Stimulated activated CD4-positive, alpha-beta T cell treated with anti-CD3 and anti-CD28 coated beads, Interleukin-2, amount 100 ng/mL, for 24 hours (primary cell): ENCODE data around the gene PPP6R2.
"Not testable (repeated sequence)": the region's sequence is repeated elsewhere in the genome, so short reads cannot be mapped to it uniquely, and the experiment has no call there.

Experiments
- DNase-seq, 2 donors: peaks; one replicate each; pipeline ENCODE4 v3.0.0-alpha.2; 2020

The PPP6R2 gene

GRCh38 chr22:50347157-50347556, 4.0 kb downstream of the PPP6R2 start:
- DNase-seq = no peak

- DNase-seq = no peak
Measured at GRCh38 chr22:50348058-50348457, 4.9 kb downstream of the PPP6R2 start.

- no peak for DNase-seq
Measured at GRCh38 chr22:50356186-50356585, 13.1 kb downstream of the PPP6R2 start.

DNA sequence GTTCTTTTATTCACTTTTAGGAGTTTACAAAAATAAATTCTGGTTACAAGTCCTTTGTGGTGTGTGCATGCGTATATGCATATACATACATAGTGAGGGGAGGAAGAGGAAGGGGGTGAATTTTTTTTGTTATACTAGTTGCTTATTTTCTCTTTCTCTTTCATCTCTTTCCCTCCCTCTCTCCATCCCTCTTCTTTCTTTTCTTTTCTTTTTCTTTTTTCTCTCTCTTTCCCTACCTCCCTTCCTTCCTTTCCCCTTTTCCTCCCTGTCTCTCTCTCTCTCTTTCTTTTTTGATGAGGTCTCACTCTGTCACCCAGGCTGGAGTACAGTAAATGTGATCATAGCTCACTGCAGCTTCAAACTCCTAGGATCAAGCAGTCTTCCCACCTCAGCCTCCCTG, 14.1 kb downstream of the PPP6R2 start:
- no peak for DNase-seq

DNA sequence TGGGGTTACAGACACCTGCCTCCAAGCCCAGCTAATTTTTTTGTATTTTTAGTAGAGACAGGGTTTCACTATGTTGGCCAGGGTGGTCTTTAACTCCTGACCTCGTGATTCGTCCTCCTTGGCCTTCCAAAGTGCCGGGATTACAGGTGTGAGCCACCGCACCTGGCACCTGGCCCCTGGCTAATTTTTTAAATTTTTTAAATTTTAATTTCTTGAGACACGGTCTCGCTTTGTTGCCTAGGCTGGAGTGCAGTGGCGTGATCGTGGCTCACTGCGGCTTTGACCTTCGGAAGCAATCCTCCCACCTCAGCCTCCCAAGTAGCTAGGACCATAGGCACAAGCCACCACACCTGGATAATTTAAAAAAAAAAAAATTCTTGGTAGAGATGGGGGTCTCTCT, 14.6 kb downstream of the PPP6R2 start:
- no peak for DNase-seq

DNA sequence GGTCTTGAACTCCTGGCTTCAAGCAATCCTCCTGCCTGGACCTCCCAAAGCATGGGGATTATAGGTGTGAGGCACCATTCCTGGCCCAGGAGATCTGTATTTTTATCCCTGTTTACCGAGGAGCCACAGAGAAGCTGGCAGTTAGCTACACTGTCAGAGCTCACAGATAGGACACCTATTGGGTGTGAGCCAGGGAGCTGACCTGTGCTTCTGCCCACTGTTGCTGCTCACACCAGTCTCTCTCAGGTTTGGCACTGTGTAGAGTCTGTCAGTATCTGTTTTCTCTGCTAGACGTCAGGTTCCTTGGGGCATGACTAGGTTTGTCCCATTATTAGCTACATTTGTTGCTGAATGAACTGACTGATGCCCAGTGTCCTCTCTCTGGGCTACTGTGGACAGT, 17.5 kb downstream of the PPP6R2 start:
- DNase-seq = no peak

DNA sequence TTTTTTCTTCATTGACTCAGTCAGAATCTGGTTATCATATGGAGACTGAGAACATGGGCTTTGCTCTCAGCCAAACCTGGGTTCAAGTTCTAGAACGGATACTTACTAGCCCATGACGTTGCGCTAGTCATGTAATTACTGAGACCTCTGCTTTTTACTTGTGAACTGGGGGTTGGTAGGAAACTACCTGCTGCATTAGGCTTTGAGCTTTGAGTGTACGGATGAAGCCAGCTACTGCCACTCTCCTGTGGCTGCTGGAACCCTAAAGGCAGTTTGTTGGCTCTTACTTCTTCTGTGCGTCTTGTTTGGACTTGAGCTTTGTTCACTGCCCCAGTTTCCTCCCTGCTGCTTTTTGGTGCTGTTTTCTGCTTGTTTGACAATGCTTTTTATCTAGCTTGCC, 18.1 kb downstream of the PPP6R2 start:
- DNase-seq = no peak

DNA sequence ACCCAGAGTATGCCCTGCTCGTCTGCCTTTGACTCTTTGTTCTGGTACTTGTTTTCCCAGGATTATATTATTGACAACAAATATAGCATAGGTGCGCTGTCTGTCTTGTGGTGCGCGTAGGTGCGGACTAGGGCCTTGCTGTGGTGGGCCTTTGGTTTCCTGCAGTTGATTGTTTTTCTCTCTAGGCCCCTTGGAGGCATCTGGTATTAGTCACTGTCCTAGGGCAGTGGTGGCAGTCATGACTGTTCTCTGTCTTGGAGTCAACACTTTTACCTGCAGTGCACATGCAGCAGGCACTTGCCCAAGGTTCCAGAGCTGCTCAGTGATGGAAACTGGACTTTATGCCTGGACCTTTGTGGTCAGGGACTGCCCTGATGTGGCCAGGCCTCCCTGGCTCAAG, 18.6 kb downstream of the PPP6R2 start:
- no peak for DNase-seq

DNA sequence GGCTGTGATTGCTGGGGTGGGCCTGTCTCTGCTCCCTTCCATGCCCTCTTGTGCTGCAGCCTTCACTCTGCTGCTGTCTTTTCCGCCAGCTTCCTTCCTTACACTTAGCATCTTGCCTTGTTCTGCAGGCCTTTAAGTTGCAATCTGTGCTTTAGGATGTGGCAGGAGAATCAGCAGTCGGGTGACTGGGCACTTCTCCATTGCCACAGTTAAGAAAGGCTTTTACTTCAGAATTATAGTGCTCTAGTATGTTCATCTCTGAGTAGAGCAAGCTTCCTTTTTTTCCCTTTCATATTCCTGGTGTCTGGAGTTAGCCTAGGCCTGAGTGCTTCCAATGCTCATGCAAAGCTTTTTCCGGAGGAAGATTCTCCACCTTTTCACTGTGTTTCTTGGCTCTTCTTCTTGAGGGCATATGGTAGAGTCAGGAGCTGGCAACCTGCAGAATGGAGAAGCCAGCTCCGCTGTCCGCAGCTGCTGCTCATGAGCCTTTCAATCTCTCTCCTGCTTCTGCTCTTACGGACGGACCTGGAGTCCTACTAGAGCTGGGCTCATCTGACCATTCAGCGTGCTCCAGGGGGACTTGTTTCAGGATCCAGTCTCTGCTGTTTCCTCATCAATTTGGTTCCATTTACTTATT, 20.2 kb downstream of the PPP6R2 start:
- DNase-seq = no peak

DNA sequence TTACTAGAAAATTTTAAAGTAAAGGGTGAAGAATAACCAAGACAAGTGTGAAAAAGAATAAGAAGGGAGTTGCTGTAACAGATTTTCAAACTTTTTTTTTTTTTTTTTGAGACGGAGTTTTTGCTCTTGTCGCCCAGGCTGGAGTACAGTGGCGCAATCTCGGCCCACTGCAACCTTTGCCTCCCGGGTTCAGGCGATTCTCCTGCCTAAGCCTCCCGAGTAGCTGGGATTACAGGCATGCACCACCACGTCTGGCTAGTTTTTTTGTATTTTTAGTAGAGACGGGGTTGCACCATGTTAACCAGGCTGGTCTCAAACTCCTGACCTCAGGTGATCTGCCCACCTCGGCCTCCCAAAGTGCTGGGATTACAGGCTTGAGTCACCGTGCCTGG, 20.7 kb downstream of the PPP6R2 start:
- not testable (repeated sequence) for DNase-seq

GRCh38 chr22:50367778-50368500, 24.8 kb downstream of the PPP6R2 start:
- no peak for DNase-seq

- no peak for DNase-seq
Measured at GRCh38 chr22:50371101-50371648, 28.0 kb downstream of the PPP6R2 start.

DNA sequence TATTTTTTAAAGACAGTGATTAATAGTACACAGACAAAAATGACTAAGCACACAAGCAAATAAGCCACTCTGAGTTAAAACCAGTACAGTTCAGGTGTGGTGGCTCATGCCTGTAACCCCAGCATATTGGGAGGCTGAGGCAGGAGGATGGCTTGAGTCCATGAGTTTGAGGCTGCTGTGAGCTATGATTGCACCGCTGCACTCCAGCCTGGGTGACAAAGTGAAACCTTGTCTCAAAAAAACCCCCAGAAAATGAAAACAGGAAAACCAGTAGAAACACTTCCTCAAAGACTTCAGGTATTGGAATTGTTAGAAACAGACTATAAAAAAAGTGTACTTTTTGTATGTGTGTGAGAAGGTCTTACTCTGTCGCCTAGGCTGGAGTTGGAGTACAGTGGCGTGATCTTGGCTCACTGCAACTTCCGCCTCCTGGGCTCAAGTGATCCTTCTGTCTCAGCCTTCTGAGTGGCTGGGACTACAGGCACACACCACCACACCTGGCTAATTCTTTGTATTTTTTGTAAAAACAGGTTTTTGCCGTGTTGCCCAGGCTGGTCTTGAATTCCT, 33.0 kb downstream of the PPP6R2 start:
- no peak for DNase-seq

DNA sequence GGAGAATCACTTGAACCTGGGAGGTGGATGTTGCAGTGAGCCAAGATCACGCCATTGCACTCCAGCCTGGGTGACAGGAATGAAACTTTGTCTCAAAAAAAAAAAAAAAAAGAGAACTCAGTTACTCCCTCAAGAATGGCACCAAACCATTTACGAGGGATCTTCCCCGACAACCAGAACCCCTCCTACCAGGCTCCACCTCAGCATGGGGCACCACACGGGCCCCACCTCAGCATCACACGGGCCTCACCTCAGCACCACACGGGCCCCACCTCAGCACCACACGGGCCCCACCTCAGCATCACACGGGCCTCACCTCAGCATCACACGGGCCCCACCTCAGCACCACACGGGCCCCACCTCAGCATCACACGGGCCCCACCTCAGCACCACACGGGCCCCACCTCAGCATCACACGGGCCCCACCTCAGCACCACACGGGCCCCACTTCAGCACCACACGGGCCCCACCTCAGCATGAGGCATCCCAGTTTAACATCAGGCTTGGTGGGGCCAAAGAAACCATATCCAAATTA, 38.0 kb downstream of the PPP6R2 start:
- not testable (repeated sequence) for DNase-seq

GRCh38 chr22:50396751-50397370, 53.7 kb downstream of the PPP6R2 start:
- no peak for DNase-seq

DNA sequence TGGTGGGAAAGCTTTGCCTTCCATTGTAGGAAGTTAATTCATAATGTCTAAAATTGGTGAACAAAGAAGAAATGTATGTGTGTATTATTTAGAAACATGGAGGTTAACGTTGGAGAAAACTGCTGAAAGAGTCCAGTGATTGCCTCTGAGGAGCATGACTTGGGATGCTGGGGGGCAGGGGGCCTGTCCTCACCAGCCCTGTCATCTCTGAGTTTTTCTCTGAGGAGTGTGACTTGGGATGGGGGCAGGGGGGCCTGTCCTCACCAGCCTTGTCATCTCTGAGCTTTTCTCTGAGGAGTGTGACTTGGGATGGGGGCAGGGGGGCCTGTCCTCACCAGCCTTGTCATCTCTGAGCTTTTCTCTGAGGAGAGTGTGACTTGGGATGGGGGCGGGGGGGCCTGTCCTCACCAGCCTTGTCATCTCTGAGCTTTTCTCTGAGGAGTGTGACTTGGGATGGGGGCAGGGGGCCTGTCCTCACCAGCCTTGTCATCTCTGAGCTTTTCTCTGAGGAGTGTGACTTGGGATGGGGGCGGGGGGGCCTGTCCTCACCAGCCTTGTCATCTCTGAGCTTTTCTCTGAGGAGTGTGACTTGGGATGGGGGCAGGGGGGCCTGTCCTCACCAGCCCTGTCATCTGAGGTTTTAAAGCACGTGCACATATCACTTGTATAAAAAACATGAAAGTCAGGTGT, 54.4 kb downstream of the PPP6R2 start:
- DNase-seq = peak in 1 of 2 donors; percentile 26

GRCh38 chr22:50398831-50399648, 55.9 kb downstream of the PPP6R2 start:
- no peak for DNase-seq

DNA sequence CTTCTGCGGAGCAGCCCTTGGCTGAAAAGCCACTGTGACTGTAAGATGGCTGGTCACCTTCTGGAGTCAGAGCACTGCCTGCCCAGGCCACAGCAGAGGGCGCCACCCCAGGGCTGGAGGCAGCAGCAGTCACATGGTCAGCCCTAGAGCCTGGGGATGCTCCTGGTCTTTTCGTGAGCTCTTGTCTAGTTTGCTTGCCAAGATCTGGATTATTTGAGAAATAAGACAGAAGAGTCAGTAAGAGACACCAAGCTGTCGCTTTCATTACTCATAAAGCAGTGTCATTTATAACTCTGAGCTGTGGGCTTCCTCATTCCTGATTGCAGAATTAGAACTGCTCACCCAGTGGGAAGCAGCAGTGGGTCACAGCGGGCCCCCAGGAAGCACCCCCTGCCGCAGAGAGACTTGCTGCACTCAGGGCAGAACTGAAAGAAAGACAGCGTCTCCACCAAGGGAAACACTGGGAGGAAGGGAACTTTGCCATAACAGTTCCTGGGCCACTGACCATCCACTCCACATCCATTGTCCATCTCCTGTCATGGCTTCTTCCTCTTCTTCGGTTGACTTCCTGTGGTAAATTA, 56.7 kb downstream of the PPP6R2 start:
- DNase-seq = peak in 1 of 2 donors; percentile 31

GRCh38 chr22:50400406-50400805, 57.3 kb downstream of the PPP6R2 start:
- no peak for DNase-seq

DNA sequence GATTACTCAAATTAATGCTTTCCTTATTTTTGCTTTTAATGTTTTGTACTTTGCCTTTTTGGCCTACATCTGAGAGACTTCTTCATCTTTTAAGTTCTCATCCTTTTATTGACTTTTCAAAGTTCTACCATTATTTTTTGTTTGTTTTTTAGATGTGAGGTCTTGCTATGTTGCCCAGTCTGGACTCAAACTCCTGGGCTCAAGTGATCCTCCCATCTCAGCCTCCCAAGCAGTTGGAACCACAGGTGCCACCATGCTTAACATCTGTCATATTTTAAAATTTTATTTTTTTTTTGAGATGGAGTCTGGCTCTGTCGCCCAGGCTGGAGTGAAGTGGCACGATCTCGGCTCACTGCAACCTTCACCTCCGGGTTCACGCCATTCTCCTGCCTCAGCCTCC, 57.8 kb downstream of the PPP6R2 start:
- DNase-seq = no peak

DNA sequence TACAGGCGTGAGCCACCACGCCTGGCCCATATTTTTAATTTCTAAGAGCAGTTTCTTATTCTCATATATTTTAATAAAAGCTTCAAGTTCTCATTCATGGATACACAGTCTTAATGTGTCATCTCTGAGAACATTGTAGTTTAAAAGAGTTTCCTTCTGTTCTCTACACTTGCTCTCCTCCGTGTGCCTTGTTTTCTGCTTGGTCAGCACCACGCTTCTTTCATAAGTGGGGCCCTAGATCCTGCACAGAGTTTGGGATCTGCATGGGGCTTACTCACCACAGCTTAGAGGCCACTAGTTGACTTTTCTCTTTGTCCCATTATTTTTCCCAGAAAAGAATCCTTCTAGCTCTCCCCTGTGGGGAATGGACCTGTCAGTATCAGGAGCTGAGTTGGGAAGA, 58.8 kb downstream of the PPP6R2 start:
- no peak for DNase-seq
